Endodermal cell (in vitro differentiated cells): Measurements from ENCODE around the gene ANKS1B. TPM values are rescaled to one million over a fixed set of nuclear protein-coding genes. Genes with fewer than 3 reads are reported as not detected.
A peak's percentile ranks its signal among the peaks of the same experiment; 100 is the strongest.

Experiments
- DNase-seq: peaks from one replicate; pipeline ENCODE4 v3.0.0-alpha.2; 2017
- H3K27ac ChIP-seq: 2 replicates; pipeline ENCODE4 v1.5.1; 2013; ENCODE audit warnings: mild to moderate bottlenecking, low read depth, low read length, moderate library complexity
- H3K27me3 ChIP-seq: 2 replicates; pipeline ENCODE4 v1.6.1; 2013; ENCODE audit warnings: mild to moderate bottlenecking, low read length, moderate library complexity; ENCODE audit not compliant: insufficient read depth, control insufficient read depth, poor library complexity, severe bottlenecking
- H3K36me3 ChIP-seq: 2 replicates; pipeline ENCODE4 v1.7.0; 2013; ENCODE audit warnings: mild to moderate bottlenecking, low read length, moderate library complexity; ENCODE audit not compliant: control insufficient read depth, insufficient read depth
- H3K4me1 ChIP-seq: one replicate; pipeline ENCODE4 v1.7.0; 2013; ENCODE audit warnings: low read length; ENCODE audit not compliant: control insufficient read depth, insufficient read depth
- H3K4me3 ChIP-seq: 2 replicates; pipeline ENCODE4 v1.5.1; 2013; ENCODE audit warnings: mild to moderate bottlenecking, low read length, moderate library complexity
- H3K9ac ChIP-seq: 2 replicates; pipeline ENCODE4 v1.6.1; 2013; ENCODE audit warnings: mild to moderate bottlenecking, low read length, moderate library complexity; ENCODE audit not compliant: poor library complexity, severe bottlenecking; ENCODE audit errors: extremely low read depth
- H3K9me3 ChIP-seq: 2 replicates; pipeline ENCODE4 v1.6.1; 2013; ENCODE audit warnings: mild to moderate bottlenecking, low read length, moderate library complexity; ENCODE audit not compliant: control insufficient read depth
- H3K27ac Mint-ChIP-seq: 2 replicates; pipeline ENCODE4 v1.8.0; 2020; ENCODE audit warnings: mixed read lengths
- H3K27me3 Mint-ChIP-seq: 2 replicates; pipeline ENCODE4 v1.8.0; 2021; ENCODE audit warnings: mild to moderate bottlenecking, mixed read lengths; ENCODE audit not compliant: insufficient read depth
- H3K36me3 Mint-ChIP-seq: 2 replicates; pipeline ENCODE4 v1.8.0; 2020; ENCODE audit warnings: low read depth, mixed read lengths
- H3K4me1 Mint-ChIP-seq: 2 replicates; pipeline ENCODE4 v1.8.0; 2020; ENCODE audit warnings: mixed read lengths
- H3K4me3 Mint-ChIP-seq: 2 replicates; pipeline ENCODE4 v1.8.0; 2020; ENCODE audit warnings: mild to moderate bottlenecking, moderate library complexity, mixed read lengths
- H3K9me3 Mint-ChIP-seq: 2 replicates; pipeline ENCODE4 v1.8.0; 2020; ENCODE audit warnings: mild to moderate bottlenecking, mixed read lengths
- CTCF ChIP-seq: fragments of 200-600 bp; sonication (generic); conservative IDR thresholded peaks from 2 replicates; pipeline ENCODE4 v1.5.0; 2021; ENCODE audit warnings: antibody characterized with exemption, mild to moderate bottlenecking
- WGBS, 2 experiments: methylation state at CpG; one replicate each; pipeline versions ENCODE4 v1.1.5 to v1.1.7; 2013; ENCODE audit warnings: missing lambda C conversion rate in 2 of 2, mixed read lengths in 1 of 2; ENCODE audit not compliant: insufficient coverage in 1 of 2, insufficient read length in 1 of 2; 5-methylcytosine and 5-hydroxymethylcytosine counted together
- total RNA-seq, 2 donors: library from RNA; stranded (reverse); fragmentation: NEBNext Ultra II Directional in 1 of 2; extraction: Animal tissue kit (Norgen Biotek cat#: 25700) in 1 of 2; gene quantifications; 2 replicates in 1 of 2; 3 replicates in 1 of 2; pipeline ENCODE4 v1.2.1, GENCODE V29; 2021

ANKS1B gene
- total RNA-seq, 2 donors from 2014 or later: 28.5 to 65.8 TPM

- Histone ChIP-seq H3K4me1 (no peaks in the 10 kb centered on the region), H3K9me3 (no peaks in the 10 kb centered on the region), H3K4me3 (peak overlapping the region; percentile 87), H3K27ac (no peak overlapping the region), H3K9ac (peak overlapping the region; percentile 54), H3K27me3 (peaks cover 54% of the 10 kb centered on the region), H3K36me3 (peaks cover 5% of the 10 kb centered on the region)
- DNase-seq: peak; percentile 85
- Mint-ChIP-seq H3K4me3 (peak overlapping the region; percentile 73), H3K9me3 (no peaks in the 10 kb centered on the region), H3K27me3 (peaks cover 52% of the 10 kb centered on the region), H3K4me1 (peaks cover 30% of the 10 kb centered on the region), H3K36me3 (peaks cover 3% of the 10 kb centered on the region), H3K27ac (no peak overlapping the region)
- 0% methylated on average over 96 of the region's 96 CpGs; no CpG with 5 or more reads in 1 of the 2 experiments for WGBS, 2 experiments
- TF ChIP-seq CTCF: no peak
Measured at GRCh38 chr12:98894412-98895085, 1090.2 kb downstream of the ANKS1B start.

DNA sequence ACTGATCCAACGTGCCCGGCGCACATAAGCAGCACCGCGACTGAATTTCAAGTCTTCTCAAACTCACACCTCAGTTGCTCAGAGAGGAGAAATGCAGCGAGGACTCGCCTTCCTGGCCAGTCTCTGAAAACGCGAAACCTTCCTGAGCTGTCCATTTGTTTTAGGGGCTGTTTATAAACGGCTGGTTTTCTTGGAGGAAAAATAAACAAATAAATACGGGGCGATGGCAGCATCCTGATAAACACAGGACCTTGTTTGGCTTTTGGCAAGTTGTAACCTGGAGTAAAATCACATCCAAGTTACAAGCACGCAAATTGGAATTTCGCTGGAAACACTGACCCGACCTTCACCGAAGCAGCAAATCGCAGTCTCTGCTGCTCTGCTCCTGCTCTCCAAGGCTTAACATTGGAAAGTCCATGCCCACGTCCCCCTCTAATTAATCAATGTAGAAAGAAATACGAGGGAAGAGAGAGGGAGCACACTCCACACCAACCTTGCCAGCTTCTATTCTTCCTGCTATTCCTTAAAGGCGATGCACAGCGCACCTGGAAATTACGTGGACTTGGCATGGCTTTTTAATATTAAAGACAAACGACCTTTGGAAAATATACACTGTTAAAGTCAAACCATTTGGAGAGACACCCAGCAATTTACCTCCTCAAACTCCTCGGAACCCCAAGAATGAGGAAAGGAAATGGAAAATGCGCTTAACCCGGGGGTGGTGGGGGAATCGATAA is 1090.9 kb downstream of the ANKS1B start:
- Histone ChIP-seq H3K27me3 (peaks cover 53% of the 10 kb centered on the region), H3K4me3 (peak overlapping the region; percentile 87), H3K4me1 (no peaks in the 10 kb centered on the region), H3K36me3 (peaks cover 5% of the 10 kb centered on the region), H3K9me3 (no peaks in the 10 kb centered on the region), H3K9ac (peak overlapping the region; percentile 54), H3K27ac (no peak overlapping the region)
- no peak for TF ChIP-seq CTCF
- Mint-ChIP-seq H3K36me3 (peaks cover 6% of the 10 kb centered on the region), H3K27ac (peak overlapping the region; percentile 5), H3K4me3 (peak overlapping the region; percentile 73), H3K4me1 (peaks cover 30% of the 10 kb centered on the region), H3K9me3 (no peaks in the 10 kb centered on the region), H3K27me3 (peaks cover 47% of the 10 kb centered on the region)
- 2 to 9% methylated on average over 6 to 27 of the region's 27 CpGs for WGBS, 2 experiments
- DNase-seq: peak; percentile 81

GRCh38 chr12:98893126-98893674 is 1091.5 kb downstream of the ANKS1B start:
- Histone ChIP-seq H3K36me3 (peaks cover 5% of the 10 kb centered on the region), H3K27ac (no peak overlapping the region), H3K9me3 (no peaks in the 10 kb centered on the region), H3K27me3 (peaks cover 47% of the 10 kb centered on the region), H3K4me1 (no peaks in the 10 kb centered on the region), H3K9ac (peak overlapping the region; percentile 54), H3K4me3 (peak overlapping the region; percentile 87)
- WGBS, 2 experiments: 23 to 37% methylated on average over 8 to 11 of the region's 11 CpGs
- Mint-ChIP-seq H3K27me3 (peaks cover 47% of the 10 kb centered on the region), H3K4me1 (peaks cover 32% of the 10 kb centered on the region), H3K9me3 (no peaks in the 10 kb centered on the region), H3K27ac (no peak overlapping the region), H3K4me3 (peak overlapping the region; percentile 73), H3K36me3 (peaks cover 6% of the 10 kb centered on the region)
- no peak for TF ChIP-seq CTCF
- DNase-seq: no peak
